Measurements from ENCODE around the gene CCDC32. TPM values are rescaled to one million over a fixed set of nuclear protein-coding genes. Genes with fewer than 3 reads are reported as not detected.

The CCDC32 gene
- total and polyA plus RNA-seq, 2 of the 13 experiments (the other 11 are each of a cell fraction or from before 2014, with no cell fraction given): 10.8 to 23.2 TPM

DNA sequence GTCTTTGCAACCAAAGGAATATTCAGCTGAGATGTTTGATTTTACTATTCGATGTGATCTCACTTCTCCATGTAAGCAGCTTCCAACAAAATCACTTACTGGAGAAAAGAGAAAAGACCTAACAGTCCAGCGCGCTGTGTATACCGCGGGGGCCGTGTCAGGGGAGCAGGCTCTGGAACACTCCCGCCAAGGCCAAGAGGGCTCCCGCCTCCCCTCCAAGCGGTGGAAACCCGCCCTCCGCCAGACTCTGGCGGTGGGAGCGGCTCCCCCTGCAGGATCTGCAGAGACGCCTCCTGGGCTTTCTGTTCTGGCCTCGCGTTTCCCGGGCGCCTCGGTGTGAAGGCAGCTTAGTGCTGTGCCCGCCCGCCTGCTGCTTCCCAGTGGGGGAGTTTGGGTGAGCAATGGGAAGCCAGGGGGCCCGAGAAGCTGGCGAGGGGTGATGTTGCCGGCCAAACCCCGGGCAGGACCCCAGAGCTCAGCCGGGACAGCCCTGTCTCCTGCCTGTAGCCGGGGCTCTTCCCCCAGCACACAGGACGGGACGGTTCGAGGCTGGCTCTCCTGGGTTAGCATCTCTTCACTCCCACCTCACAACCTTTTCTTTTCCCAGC lies 57.8 kb downstream of the CCDC32 start (continued):
- TF ChIP-seq ZNF382 (CRISPR knock-in tag; IDR thresholded peaks at IDR 0.05; ENCODE audit: borderline replicate concordance): no peak
- no peak for TF ChIP-seq HNF4G (IDR thresholded peaks at IDR 0.05; ENCODE audit: borderline replicate concordance, low read depth, low read length)
- no peak for TF ChIP-seq HNF4G (CRISPR knock-in tag; IDR thresholded peaks at IDR 0.05; ENCODE audit: borderline replicate concordance, low read depth)
- TF ChIP-seq TBP (CRISPR knock-in tag; IDR thresholded peaks at IDR 0.05): no peak
- TF ChIP-seq, protein P1, sequence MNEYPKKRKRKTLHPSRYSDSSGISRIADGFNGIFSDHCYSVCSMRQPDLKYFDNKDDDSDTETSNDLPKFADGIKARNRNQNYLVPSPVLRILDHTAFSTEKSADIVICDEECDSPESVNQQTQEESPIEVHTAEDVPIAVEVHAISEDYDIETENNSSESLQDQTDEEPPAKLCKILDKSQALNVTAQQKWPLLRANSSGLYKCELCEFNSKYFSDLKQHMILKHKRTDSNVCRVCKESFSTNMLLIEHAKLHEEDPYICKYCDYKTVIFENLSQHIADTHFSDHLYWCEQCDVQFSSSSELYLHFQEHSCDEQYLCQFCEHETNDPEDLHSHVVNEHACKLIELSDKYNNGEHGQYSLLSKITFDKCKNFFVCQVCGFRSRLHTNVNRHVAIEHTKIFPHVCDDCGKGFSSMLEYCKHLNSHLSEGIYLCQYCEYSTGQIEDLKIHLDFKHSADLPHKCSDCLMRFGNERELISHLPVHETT (CRISPR knock-in tag; conservative IDR thresholded peaks at IDR 0.05): no peak
- TF ChIP-seq, protein P2, sequence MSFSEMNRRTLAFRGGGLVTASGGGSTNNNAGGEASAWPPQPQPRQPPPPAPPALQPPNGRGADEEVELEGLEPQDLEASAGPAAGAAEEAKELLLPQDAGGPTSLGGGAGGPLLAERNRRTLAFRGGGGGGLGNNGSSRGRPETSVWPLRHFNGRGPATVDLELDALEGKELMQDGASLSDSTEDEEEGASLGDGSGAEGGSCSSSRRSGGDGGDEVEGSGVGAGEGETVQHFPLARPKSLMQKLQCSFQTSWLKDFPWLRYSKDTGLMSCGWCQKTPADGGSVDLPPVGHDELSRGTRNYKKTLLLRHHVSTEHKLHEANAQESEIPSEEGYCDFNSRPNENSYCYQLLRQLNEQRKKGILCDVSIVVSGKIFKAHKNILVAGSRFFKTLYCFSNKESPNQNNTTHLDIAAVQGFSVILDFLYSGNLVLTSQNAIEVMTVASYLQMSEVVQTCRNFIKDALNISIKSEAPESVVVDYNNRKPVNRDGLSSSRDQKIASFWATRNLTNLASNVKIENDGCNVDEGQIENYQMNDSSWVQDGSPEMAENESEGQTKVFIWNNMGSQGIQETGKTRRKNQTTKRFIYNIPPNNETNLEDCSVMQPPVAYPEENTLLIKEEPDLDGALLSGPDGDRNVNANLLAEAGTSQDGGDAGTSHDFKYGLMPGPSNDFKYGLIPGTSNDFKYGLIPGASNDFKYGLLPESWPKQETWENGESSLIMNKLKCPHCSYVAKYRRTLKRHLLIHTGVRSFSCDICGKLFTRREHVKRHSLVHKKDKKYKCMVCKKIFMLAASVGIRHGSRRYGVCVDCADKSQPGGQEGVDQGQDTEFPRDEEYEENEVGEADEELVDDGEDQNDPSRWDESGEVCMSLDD (CRISPR knock-in tag; IDR thresholded peaks at IDR 0.05; ENCODE audit: borderline replicate concordance): no peak
- TF ChIP-seq, protein P3, sequence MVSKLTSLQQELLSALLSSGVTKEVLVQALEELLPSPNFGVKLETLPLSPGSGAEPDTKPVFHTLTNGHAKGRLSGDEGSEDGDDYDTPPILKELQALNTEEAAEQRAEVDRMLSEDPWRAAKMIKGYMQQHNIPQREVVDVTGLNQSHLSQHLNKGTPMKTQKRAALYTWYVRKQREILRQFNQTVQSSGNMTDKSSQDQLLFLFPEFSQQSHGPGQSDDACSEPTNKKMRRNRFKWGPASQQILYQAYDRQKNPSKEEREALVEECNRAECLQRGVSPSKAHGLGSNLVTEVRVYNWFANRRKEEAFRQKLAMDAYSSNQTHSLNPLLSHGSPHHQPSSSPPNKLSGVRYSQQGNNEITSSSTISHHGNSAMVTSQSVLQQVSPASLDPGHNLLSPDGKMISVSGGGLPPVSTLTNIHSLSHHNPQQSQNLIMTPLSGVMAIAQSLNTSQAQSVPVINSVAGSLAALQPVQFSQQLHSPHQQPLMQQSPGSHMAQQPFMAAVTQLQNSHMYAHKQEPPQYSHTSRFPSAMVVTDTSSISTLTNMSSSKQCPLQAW (CRISPR knock-in tag; IDR thresholded peaks at IDR 0.05): peak; percentile 32; the same call in 1 of the 2 replicates
- TF ChIP-seq SRY (CRISPR knock-in tag; IDR thresholded peaks at IDR 0.05): 0 out of 2 replicates have a peak, but pooled peaks have one; percentile 54
- TF ChIP-seq ZNF329 (CRISPR knock-in tag; IDR thresholded peaks at IDR 0.05; ENCODE audit: low read depth): peak; percentile 47; the same call in 1 of the 2 replicates
- TF ChIP-seq, protein P4, sequence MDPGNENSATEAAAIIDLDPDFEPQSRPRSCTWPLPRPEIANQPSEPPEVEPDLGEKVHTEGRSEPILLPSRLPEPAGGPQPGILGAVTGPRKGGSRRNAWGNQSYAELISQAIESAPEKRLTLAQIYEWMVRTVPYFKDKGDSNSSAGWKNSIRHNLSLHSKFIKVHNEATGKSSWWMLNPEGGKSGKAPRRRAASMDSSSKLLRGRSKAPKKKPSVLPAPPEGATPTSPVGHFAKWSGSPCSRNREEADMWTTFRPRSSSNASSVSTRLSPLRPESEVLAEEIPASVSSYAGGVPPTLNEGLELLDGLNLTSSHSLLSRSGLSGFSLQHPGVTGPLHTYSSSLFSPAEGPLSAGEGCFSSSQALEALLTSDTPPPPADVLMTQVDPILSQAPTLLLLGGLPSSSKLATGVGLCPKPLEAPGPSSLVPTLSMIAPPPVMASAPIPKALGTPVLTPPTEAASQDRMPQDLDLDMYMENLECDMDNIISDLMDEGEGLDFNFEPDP (CRISPR knock-in tag; conservative IDR thresholded peaks at IDR 0.05): no peak
- peak; percentile 60 for TF ChIP-seq RBM39 (IDR thresholded peaks at IDR 0.05; ENCODE audit: low read depth, low read length, poor library complexity, severe bottlenecking)
- TF ChIP-seq FOXA1 (IDR thresholded peaks at IDR 0.05): no peak
- TF ChIP-seq FOXA1 (CRISPR knock-in tag; IDR thresholded peaks at IDR 0.05): no peak
- peak; percentile 70; the same call in 1 of the 2 replicates for TF ChIP-seq PITX1 (CRISPR knock-in tag; IDR thresholded peaks at IDR 0.05)
- no peak for TF ChIP-seq ZNF776 (CRISPR knock-in tag; IDR thresholded peaks at IDR 0.05)
- TF ChIP-seq, protein P5, sequence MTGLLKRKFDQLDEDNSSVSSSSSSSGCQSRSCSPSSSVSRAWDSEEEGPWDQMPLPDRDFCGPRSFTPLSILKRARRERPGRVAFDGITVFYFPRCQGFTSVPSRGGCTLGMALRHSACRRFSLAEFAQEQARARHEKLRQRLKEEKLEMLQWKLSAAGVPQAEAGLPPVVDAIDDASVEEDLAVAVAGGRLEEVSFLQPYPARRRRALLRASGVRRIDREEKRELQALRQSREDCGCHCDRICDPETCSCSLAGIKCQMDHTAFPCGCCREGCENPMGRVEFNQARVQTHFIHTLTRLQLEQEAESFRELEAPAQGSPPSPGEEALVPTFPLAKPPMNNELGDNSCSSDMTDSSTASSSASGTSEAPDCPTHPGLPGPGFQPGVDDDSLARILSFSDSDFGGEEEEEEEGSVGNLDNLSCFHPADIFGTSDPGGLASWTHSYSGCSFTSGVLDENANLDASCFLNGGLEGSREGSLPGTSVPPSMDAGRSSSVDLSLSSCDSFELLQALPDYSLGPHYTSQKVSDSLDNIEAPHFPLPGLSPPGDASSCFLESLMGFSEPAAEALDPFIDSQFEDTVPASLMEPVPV (CRISPR knock-in tag; IDR thresholded peaks at IDR 0.05): peak; percentile 47; the same call in 1 of the 2 replicates
- TF ChIP-seq, protein P6, sequence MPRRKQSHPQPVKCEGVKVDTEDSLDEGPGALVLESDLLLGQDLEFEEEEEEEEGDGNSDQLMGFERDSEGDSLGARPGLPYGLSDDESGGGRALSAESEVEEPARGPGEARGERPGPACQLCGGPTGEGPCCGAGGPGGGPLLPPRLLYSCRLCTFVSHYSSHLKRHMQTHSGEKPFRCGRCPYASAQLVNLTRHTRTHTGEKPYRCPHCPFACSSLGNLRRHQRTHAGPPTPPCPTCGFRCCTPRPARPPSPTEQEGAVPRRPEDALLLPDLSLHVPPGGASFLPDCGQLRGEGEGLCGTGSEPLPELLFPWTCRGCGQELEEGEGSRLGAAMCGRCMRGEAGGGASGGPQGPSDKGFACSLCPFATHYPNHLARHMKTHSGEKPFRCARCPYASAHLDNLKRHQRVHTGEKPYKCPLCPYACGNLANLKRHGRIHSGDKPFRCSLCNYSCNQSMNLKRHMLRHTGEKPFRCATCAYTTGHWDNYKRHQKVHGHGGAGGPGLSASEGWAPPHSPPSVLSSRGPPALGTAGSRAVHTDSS (CRISPR knock-in tag; conservative IDR thresholded peaks at IDR 0.05): no peak
- no peak for TF ChIP-seq ZNF644 (CRISPR knock-in tag; IDR thresholded peaks at IDR 0.05; ENCODE audit: low read depth)
